Transverse colon (tissue), 3 donors: ENCODE results near the gene CDK14.
"Not testable (repeated sequence)": the region's sequence is repeated elsewhere in the genome, so short reads cannot be mapped to it uniquely, and the experiment has no call there.

Experiments
- POLR2A ChIP-seq: fragments of 450-650 bp; IDR thresholded peaks from one replicate; pipeline ENCODE4 v1.6.1; 2016; ENCODE audit warnings: antibody characterized with exemption, mild to moderate bottlenecking, moderate library complexity
- POLR2AphosphoS5 ChIP-seq, 3 donors: sonication (generic); formaldehyde crosslinking; IDR thresholded peaks; one replicate each; pipeline ENCODE4 v1.6.1; 2016; ENCODE audit warnings: antibody characterized with exemption in 3 of 3

DNA sequence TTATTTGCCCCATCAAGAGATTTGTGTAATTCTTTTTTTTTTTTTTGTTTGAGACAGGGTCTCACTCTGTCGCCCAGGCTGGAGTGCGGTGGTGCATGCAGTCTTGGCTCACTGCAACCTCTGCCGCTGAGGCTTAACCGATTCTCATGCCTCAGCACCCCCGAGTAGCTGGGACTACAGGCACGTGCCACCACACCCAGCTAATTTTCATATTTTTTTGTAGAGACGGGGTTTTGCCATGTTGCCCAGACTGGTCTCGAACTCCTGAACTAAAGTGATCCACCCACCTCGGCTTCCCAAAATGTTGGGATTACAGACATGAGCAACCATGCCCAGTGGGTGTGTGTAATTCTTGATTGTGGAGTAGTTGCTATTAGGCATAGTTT is 161.4 kb downstream of the CDK14 start:
- not testable (repeated sequence) for TF ChIP-seq POLR2A; POLR2AphosphoS5 (IDR thresholded peaks at IDR 0.05)
